Testis (tissue), 2 donors: ENCODE results near the gene CARMIL1.

Experiments
- CTCF ChIP-seq, 3 experiments: fragments of 450-650 bp in 2 of 3; fragments of 200-600 bp in 1 of 3; sonication (generic) in 1 of 3; IDR thresholded peaks; one replicate each; pipeline ENCODE4 v1.5.1; 2016 to 2019; ENCODE audit warnings: antibody characterized with exemption in 3 of 3, mild to moderate bottlenecking in 2 of 3, moderate library complexity in 1 of 3
- POLR2A ChIP-seq: fragments of 450-650 bp; IDR thresholded peaks from one replicate; pipeline ENCODE4 v1.6.1; 2017; ENCODE audit warnings: antibody characterized with exemption, mild to moderate bottlenecking, moderate library complexity

DNA sequence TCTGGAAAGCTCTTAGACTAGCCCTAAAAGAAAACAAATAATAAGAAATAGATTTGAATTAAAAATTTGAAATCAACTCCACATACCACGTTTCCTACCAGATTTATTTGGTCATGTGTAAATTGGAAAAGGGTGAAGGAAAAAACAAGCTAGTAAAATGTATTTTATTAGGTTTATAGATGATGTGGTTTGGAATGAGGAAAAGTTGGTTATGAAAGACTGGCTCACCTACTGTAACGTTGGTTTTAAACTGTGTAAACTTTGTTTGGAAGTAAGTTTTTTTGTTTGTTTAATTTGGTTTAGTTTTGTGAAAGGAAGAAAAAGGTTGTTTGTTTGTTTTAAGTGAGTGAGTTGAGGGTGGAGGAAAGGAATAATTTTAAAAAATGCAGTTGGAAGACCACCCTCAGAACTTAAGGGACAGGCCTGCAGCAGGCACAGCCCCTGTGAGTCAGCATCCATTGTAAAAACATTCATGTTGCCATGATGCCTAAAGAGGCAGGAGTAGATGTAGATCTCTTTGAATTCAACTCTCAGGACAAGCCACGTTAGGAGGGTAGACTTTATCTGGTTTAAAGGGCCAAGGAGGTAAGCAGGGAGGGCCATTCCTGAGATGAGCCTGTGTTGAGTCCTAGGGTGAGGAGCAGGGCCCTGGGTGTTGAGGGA lies 279.1 kb downstream of the CARMIL1 start:
- TF ChIP-seq CTCF (IDR thresholded peaks at IDR 0.05) (no peak), POLR2A (no peak)
